DND-41 (cell line): ENCODE measurements around the gene GRIK2.

Experiments
- EZH2 ChIP-seq: IDR thresholded peaks from 3 replicates; pipeline ENCODE4 v1.6.1; 2012; ENCODE audit warnings: borderline replicate concordance, low read depth, mild to moderate bottlenecking, moderate library complexity, low read length, inconsistent platforms; ENCODE audit not compliant: severe bottlenecking
- TF ChIP-seq, protein P1 (sequence below): IDR thresholded peaks from 2 replicates; pipeline ENCODE4 v1.5.1; 2012; ENCODE audit warnings: borderline replicate concordance, low read length, moderate library complexity, mild to moderate bottlenecking; ENCODE audit not compliant: poor library complexity, severe bottlenecking; ENCODE audit errors: extremely low read depth

- TF ChIP-seq EZH2 = no peak
- TF ChIP-seq, protein P1, sequence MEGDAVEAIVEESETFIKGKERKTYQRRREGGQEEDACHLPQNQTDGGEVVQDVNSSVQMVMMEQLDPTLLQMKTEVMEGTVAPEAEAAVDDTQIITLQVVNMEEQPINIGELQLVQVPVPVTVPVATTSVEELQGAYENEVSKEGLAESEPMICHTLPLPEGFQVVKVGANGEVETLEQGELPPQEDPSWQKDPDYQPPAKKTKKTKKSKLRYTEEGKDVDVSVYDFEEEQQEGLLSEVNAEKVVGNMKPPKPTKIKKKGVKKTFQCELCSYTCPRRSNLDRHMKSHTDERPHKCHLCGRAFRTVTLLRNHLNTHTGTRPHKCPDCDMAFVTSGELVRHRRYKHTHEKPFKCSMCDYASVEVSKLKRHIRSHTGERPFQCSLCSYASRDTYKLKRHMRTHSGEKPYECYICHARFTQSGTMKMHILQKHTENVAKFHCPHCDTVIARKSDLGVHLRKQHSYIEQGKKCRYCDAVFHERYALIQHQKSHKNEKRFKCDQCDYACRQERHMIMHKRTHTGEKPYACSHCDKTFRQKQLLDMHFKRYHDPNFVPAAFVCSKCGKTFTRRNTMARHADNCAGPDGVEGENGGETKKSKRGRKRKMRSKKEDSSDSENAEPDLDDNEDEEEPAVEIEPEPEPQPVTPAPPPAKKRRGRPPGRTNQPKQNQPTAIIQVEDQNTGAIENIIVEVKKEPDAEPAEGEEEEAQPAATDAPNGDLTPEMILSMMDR = no peak
Measured at GRCh38 chr6:101640131-101640530, 246.6 kb downstream of the GRIK2 start.
